Measurements from ENCODE around the gene JMJD1C.

DNA sequence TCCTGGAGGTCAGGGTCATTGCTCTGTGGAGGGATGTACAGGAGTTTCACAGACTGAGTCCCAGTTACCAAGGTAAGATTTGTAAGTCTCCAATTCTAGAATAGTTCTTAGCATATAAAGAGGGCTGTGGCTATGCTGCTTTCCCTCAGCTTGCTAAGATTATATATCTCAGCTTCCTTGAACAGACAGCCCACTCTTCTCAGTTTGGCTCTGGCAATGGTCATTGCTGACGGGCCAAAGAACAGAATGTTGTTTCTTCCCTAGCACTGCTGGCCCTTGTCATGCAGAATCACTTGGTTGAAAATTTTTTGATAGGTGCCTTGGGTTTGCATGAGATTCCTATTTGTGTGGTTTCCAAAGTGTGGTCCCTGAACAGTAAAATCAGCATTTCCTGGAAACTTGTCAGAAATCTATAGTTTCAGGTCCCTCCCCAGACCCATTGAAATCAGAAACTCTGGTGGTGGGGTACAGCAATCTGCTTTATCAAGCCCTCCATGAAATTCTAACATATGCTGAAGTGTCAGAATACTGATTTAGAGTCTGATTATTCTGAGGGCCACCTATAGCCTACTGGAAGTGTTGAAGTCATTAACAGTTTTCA is 294.4 kb downstream of the JMJD1C start:
- TF ChIP-seq TAF1 (IDR thresholded peaks at IDR 0.05; ENCODE audit: borderline replicate concordance, low read depth, low read length) (no peak), POLR2AphosphoS5 (IDR thresholded peaks at IDR 0.05; ENCODE audit: low read depth, low read length) (no peak), POLR2A (IDR thresholded peaks at IDR 0.05; ENCODE audit: low read depth, low read length) (no peak)
